GM19372 (cell line): ENCODE measurements around the gene NES.
"Not testable (repeated sequence)": the region's sequence is repeated elsewhere in the genome, so short reads cannot be mapped to it uniquely, and the experiment has no call there.

ENCODE experiments used
- ATAC-seq: cut with Tn5 transposase; IDR thresholded peaks from one replicate; pipeline ENCODE4 v1.9.1; 2021; ENCODE audit warnings: mild to moderate bottlenecking, low read depth, moderate library complexity; ENCODE audit not compliant: unreplicated experiment

The NES gene

DNA sequence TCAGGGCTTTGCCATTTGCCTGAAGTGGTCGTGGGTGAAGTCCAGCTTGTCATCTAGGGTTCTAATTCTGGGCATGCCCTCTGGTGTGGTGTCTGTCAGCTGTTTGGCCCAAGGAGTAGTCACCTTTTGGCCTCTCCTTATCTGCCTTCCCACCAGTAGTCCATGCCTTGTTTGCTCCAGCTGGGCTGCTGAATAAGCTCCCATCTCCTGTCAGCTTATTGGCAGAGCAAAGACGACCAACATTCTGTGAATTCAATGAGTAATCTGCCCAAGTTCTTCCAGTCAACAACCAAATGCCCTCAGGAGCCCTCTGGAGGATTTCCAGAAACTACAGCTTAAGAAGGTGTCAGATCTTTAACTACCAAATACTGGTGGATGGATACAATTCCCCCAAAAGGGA is 28.3 kb downstream of the NES start:
- ATAC-seq, result no peak

DNA sequence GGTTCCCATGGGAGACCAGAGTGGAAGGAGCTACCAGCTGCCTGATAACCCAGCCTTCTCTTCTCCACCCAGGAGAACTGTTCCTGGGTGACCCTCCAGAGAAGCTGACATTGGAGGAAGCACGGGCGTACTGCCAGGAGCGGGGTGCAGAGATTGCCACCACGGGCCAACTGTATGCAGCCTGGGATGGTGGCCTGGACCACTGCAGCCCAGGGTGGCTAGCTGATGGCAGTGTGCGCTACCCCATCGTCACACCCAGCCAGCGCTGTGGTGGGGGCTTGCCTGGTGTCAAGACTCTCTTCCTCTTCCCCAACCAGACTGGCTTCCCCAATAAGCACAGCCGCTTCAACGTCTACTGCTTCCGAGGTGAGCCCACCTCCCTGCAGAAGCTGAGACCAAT is 28.7 kb downstream of the NES start:
- ATAC-seq, result no peak

DNA sequence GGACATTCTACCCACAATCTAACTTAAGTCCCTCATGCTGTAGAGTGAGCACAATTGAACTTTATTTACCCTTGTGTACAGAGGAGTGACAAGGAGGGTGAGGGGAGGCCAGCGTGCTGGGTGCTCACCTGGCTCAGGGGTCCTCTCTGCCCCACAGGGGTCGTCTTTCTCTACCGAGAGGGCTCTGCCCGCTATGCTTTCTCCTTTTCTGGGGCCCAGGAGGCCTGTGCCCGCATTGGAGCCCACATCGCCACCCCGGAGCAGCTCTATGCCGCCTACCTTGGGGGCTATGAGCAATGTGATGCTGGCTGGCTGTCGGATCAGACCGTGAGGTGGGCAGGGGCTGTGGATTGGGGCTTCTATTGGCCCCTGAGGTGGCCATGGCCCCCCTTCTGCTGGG is 29.9 kb downstream of the NES start:
- ATAC-seq, result no peak

DNA sequence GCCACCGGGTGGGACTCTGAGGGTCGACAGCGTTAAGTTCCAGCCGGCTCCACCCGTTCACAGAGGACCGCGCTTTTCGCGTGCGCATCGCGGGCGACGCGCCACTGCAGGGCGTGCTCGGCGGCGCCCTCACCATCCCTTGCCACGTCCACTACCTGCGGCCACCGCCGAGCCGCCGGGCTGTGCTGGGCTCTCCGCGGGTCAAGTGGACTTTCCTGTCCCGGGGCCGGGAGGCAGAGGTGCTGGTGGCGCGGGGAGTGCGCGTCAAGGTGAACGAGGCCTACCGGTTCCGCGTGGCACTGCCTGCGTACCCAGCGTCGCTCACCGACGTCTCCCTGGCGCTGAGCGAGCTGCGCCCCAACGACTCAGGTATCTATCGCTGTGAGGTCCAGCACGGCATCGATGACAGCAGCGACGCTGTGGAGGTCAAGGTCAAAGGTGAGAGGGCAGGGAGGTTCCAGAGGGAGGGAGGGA is 30.4 kb downstream of the NES start:
- no peak for ATAC-seq

GRCh38 chr1:156645666-156646065 is 31.5 kb downstream of the NES start:
- ATAC-seq, result no peak

DNA sequence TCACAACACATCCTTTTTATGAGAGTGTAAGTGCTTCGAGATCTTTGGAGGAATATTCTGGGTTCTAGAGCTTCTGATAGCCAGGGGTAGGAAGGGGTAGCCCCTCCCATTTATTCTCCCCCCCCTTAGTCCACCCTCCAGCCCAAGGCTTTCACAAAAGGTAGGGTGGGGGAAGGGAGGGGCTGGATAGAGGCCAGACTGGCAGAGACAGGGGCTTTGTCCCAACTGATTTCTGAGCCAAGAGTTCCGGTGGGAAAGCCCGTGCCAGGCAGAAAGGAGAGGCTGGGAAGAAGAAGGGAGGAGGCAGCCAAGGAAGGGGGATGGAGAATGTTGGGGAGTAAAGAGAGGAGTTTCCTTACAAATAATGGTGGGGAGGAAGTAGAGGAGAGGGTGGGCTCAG is 32.2 kb downstream of the NES start:
- ATAC-seq, result no peak

GRCh38 chr1:156644640-156645039 is 32.6 kb downstream of the NES start:
- ATAC-seq, result no peak

DNA sequence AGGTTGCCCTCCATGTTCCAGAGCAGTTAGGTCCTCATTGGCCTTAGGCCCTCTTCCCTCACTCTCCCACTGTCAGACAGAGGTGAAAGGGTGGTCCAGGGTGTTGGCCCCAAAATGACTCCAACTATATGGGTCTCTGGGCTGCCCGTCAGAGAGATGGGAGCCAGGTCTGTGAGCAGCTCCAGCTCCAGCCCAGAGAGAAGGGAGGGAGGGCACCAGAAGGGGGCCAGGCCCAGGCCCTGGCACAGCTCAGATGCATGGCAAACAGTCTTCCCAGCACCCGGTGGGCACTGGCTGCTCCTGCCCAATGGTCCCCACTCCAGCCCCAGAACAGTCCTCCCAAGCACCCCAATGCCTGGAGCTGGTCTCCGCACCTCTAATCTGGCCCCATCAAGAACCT is 33.1 kb downstream of the NES start:
- no peak for ATAC-seq

GRCh38 chr1:156643778-156644092 is 33.5 kb downstream of the NES start:
- ATAC-seq, result no peak

DNA sequence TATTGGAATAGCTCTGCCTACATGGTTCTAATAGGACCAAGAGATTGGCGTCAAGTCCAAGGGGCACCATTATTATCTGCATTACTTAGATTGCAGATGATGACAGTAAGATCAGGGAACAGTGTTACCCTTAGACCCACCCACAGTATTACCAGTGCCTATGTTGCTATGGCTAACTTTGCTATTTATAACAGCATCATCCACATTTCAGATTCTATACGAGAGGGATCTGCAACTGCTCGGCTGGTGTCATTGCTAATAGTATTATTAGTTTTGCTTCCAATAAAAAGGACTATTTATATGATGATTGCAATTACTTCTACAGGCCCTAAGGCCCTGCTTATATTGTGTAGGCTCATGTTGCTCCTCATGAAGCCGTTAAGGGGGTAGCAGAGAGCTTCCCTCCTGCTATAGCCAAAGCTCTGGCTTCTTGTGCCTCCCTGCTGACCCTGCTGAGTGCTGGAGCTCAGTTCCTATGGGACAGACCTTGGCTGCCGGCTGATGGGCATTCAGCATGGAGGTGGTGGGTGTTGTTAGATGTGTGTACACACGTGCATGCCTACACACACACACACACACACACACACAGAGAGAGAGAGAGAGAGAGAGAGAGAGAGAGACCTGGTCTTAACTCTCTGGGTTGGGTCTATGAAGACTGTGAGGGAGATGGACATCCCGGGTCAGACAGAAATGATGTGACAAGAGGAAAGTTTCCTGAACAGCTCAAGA is 34.0 kb downstream of the NES start:
- ATAC-seq, result no peak

- no peak for ATAC-seq
These were observed 34.8 kb downstream of the NES start for GRCh38 chr1:156642265-156643048.

DNA sequence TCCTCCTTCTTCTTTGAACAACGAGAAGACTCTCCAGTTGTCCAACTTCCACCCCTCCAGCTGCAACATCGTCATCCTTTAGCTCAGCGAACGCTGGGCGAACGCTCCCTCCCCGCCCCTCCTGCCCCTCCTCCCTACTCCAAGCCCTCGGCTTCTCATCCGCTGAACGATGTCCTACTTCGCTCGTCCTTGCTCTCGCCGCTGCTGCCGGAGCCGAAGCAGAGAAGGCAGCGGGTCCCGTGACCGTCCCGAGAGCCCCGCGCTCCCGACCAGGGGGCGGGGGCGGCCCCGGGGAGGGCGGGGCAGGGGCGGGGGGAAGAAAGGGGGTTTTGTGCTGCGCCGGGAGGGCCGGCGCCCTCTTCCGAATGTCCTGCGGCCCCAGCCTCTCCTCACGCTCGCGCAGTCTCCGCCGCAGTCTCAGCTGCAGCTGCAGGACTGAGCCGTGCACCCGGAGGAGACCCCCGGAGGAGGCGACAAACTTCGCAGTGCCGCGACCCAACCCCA is 35.4 kb downstream of the NES start, which contains the start of gene BCAN:
BCAN (plus strand) TSS at position 357 of the 504 bp plus-strand sequence. CDS start 3,938 bp downstream, outside the sequence.
- no peak for ATAC-seq

- ATAC-seq, result no peak
These were observed 36.1 kb downstream of the NES start for GRCh38 chr1:156640842-156641706.

DNA sequence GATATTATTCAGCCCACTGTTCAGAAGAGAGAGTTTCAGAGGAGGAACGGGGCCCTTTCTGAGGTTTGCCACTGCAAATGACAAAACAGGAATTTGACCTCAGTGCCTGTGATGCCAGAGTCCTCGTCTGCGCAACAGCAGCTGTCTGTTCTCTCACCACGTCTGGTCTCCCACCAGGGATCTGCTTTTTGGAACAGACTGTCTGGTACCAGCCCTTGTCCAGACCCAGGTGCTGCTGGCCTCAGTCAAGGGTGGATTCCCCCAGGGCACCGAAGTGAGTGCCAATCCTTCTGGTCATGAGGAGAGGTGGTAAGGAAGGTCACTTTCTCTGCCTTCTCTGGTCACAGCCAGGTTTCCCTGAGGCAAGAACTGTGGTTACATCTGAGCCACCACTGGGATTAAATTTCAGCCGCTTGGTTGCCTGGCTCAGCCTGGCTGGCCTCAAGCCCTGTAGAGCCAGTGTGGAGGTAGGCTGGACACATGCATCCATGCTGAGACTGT is 37.6 kb downstream of the NES start:
- no peak for ATAC-seq

GRCh38 chr1:156638189-156638985 is 38.8 kb downstream of the NES start:
- no peak for ATAC-seq

DNA sequence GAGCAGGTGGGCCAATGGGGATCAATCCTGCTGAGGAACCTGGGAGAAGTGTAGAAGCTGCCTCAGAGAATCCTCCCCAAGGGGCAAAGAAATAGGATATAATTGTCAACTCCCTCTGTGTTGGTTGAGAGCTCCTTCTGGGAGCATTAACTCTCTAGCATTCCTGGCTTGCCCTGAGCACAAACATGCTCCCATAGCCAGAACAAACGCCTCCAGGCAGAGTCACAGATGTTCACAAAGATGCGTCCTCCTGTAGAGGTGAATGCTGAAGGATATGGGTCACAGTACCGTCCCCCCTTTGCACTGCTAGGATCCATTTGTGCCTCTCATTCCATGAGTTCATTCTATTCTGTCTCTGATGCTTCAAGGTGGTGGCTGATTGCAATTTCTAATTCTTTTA is 44.9 kb downstream of the NES start:
- ATAC-seq, result no peak

DNA sequence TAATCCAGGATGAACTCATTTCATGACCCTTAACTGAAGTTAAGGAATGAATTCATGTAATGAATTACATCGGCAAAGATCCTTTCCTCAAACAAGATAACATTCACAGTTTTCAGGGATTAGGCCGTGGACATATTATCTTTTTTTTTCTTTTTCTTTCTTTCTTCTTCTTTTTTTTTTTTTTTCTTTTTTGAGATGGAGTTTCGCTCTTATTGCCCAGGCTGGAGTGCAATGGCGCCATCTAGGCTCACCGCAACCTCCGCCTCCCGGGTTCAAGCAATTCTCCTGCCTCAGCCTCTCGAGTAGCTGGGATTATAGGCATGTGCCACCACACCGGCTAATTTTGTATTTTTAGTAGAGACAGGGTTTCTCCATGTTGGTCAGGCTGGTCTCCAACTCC is 46.1 kb downstream of the NES start:
- ATAC-seq, result not testable (repeated sequence)

GRCh38 chr1:156629823-156630449 is 47.3 kb downstream of the NES start:
- ATAC-seq, result no peak

- ATAC-seq, result no peak
These were observed 49.8 kb downstream of the NES start for GRCh38 chr1:156627313-156627880.
